CMK (cell line): ENCODE measurements around the gene C10orf105.

Experiments
- DNase-seq: peaks from one replicate; pipeline ENCODE4 v3.0.0-alpha.2; 2010; ENCODE audit warnings: low read depth

C10orf105 gene

DNA sequence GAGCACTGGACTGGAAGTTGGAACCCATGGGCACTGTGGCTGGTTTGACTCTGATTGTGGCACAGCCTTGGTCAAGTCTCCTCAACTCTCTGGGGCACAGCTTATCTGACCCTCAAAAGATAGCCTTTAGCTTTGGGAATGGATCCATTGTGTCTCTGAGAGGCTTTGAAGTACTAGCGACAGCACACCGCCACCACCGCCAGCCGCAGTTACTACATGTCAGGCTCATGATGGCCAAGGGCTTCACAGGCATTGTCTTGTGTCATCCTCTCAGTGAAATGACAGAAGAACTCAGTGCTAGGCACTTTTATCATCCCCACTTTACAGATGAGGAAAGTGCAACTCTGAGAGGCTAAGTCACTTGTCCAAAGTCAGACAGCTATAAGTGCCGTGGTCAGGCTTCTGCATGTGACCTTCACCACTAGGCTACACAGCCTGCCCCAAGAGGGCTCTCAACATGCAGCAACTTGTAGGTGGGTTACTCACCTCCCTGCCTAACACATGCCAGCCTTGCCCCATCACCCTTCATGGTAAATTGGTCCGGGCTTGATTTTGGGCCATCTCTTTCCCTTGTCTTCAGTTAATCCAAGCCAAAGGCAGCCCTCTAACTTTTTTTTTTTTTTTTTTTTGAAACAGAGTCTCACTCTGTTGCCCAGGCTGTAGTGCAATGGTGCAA is 44.1 kb downstream of the C10orf105 start:
- no peak for DNase-seq

DNA sequence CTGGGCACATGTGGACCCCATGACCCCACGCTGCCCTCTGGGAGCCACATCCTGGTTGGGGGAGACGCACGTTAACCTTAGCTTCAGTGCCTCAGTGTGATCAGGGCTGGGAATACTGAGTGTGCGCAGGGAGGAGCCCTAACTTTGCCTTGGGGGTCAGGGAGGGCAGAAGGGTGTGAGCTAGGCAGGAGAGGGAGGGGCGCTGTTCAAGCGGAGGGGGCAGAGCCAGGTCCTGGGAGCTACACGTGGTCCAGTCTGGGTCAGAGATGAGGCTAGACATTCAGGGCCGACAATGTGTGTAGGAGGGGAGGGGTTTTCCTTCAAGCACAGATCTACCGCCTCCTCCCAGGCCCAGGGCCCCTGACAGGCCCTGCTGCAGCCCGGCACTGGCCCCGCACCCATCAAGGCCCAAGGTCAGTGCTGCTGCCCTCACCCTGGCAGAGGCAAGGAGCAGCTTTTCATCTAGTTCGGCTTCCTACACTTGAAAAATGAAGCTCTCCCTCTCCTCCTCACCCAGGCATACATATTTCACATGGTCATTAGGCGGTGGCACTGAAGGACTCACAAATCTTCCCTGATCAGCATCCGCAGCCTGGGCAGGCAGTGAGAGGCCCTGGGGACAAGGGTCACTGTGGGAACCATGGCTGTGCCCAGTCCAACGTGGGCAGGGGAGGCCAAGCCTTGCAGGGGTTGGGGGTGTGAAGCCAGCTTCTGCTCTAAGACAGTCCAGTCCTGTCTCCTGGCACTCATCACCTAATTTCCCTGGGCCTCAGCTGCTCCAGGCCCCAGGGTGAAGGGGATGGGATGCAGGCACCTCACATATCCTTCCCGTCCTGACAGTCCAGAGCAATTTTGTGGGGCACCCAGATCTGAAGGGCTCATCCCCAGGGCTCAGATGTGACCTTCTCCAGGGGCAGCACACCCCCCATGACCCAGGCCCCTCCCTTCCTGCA is 47.3 kb downstream of the C10orf105 start:
- no peak for DNase-seq

DNA sequence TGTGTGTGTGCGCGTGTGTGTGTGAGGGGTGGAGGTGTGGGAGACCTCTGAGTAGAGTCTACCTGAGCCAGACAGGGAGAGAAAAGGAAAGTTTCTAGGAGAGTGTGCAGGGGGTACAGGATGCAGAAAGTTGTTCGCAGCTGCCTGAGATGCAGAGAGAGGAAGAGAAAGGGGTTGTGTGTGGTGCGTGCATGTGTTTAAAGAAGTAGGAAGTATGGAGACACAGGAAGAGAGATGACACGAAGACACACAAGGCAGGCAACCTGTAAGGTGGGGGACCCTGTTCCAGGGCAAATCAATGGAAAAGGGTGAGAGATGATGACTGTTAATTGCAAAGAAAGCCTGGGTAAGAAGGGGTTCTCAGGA is 52.2 kb downstream of the C10orf105 start:
- DNase-seq = no peak

DNA sequence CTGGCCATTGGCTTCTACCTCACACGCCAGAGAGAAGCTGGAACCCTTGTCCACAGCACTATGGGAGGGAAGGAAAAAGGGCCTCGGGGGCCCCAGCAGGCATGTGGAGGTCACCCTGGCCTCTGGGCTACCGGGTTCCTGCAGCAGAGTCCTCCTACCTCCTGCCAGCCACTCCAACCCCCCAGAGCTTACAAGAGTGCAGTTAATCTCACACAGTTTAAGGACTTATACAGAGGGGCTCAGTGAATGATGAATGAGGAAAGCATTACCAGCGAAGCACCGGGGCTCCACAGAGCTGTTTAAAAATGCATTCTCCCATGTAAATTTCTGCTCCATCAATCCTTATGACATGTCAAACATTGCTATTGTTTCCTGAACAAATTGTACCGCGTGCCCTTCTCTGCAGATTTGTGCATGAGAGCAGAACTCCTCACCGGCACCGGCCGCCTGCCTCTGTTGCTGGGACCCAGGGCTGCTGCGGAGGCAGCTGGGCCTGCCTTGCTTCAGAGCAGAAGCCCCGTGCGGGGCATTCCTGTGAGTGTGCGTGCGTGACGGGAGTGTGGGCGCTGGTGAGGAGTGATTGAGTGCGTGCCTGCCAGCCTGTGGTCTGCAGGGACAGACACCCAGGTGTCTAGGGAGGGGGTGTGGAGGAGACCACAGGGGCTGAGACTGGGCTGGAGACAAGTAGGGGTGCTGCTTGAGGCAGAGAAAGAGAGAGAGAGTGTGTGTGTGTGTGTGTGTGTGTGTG is 52.8 kb downstream of the C10orf105 start:
- no peak for DNase-seq

DNA sequence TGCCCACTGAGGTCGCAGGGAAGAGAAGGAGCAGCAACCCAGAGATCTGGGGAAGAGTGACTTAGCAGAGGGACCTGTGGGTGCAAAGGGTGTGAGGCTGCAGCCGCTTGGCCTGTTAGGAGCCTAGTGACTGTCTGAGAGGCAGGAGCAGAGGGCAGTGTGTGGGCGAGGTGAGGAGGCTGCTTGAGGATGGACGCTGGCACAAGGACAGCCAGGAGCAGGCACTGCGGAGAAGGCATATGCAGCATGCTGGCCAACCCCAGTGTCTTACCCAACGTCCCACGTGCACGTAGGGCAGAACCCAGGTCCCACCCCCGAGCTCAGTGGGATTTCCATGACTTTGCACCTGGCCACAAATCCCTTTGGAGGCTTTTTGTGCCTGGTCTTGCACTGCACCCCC is 54.1 kb downstream of the C10orf105 start:
- DNase-seq = no peak

DNA sequence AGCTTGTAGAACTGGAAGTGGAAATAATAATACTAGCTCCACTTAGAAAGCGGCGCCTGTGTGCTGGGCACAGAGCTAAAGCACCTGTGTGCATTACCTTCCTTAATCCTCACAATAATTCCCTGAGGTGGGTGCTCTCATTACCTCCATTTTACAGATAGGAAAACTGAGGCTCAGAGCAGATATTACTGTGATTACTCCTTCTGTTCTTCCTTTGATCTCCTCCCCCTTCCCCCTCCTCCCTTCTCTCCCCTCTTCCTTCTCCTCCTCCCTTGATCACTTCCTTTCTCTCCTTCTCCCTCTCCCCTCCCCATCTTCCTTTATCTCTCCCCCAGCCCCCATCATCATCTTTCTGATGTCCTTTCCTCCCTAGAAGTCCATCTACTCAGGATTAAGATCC is 55.0 kb downstream of the C10orf105 start:
- DNase-seq = no peak

DNA sequence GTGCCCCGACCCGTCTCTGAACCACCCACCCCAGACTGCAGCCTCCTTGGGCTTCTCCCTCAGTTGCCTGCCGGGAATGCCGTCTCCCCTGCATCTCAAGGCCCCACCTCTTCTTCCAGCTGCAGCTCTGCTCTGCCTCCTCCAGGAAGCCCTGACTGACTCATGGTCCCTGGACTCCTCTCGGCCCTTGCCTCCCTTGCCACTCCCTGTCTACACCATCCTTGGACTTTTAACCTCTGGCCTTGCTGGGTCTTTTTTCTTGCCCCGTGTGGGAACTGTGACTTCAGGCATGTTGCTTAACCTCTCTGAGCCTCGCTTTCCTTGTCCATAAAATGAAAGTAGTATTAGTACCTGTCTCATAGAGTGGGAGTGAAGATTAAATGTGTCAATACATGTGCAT is 56.3 kb downstream of the C10orf105 start:
- no peak for DNase-seq

DNA sequence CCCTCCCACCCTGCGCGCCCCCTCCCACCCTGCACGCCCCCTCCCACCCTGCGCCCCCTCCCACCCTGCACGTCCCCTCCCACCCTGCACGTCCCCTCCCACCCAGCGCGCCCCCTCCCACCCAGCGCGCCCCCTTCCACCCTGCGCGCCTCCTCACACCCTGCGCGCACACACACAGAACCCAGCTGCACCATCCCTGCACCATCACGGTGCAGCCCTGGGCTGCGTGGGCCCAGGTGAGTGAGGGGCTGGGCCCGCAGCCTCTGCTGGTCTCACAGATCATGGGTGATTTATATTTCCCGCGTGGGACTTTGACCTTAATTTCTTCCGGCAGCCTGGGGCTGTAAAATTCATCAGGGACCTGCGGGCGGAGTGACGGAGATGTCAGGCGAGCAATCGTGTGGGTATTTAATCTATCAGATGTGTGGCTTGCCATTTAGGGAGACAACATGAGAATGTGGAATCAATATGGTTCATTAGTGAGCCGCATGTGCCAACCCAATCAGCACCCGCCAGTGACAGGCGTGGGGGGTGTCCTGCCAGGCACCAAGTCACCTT is 57.7 kb downstream of the C10orf105 start:
- no peak for DNase-seq
